Cardiac muscle cell (in vitro differentiated cells and primary cell): ENCODE data around the gene CPTP. TPM values are rescaled to one million over a fixed set of nuclear protein-coding genes. Genes with fewer than 3 reads are reported as not detected.

ENCODE experiments used
- DNase-seq, 2 donors: peaks; one replicate each; pipeline versions ENCODE4 v3.0.0 to v3.0.0-alpha.2; 2010 to 2017; ENCODE audit warnings: low read depth in 1 of 2, low spot score in 1 of 2
- H3K27ac ChIP-seq: fragments of 200-600 bp; sonication (generic); 2 replicates; pipeline ENCODE4 v1.5.1; 2016
- H3K27me3 ChIP-seq: fragments of 200-600 bp; sonication (generic); 2 replicates; pipeline ENCODE4 v1.6.0; 2016; ENCODE audit warnings: control low read depth
- H3K36me3 ChIP-seq: fragments of 200-600 bp; sonication (generic); 2 replicates; pipeline ENCODE4 v1.5.1; 2016; ENCODE audit warnings: control low read depth
- H3K4me1 ChIP-seq: fragments of 200-600 bp; sonication (generic); 2 replicates; pipeline ENCODE4 v1.8.1; 2017; ENCODE audit warnings: low read depth, mild to moderate bottlenecking, mixed run types
- H3K4me3 ChIP-seq: fragments of 200-600 bp; sonication (generic); 2 replicates; pipeline ENCODE4 v1.5.1; 2016; ENCODE audit warnings: mild to moderate bottlenecking
- H3K9me3 ChIP-seq: fragments of 200-600 bp; sonication (generic); 2 replicates; pipeline ENCODE4 v1.5.1; 2017; ENCODE audit warnings: low read depth, mild to moderate bottlenecking, control low read depth
- polyA plus RNA-seq: library from polyadenylated mRNA; unstranded; fragments of >200 nt; fragmentation: Nextera tagmentation; extraction: Ambion mirVana; gene quantifications from 2 replicates; pipeline ENCODE4 v1.2.1, GENCODE V29; 2016
- total RNA-seq: library from RNA; depleted of rRNA; stranded (reverse); fragments of >200 nt; gene quantifications from 2 replicates; pipeline ENCODE4 v1.2.3, GENCODE V29; 2016
- TF ChIP-seq, protein P1 (sequence below): IDR thresholded peaks from 2 replicates; pipeline ENCODE4 v1.5.1; 2012; ENCODE audit warnings: low read depth, mild to moderate bottlenecking, low read length

Gene CPTP
- total and polyA plus RNA-seq, 2 experiments from 2014 or later: 33.7 to 38.5 TPM

DNA sequence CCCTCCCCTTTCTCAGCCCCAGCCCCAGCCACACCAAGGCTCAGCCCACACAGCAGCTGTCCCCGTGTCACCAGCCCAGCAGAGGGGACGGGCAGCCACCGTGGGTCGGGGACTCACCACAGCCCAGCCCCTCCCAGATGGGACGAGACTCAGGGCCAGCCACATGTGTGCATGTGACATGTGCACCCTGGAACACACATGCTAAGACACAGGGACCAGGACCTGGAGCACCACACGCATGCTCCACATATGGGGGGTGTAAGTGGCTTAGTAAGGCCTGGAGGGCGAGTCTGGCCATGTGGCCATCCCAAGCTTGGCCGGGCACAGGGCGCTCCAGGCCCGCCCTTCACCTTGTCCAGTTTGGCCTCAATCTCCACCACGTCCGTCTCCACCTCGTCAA lies 20.9 kb upstream of the CPTP start:
- peaks cover 18% of the 10 kb centered on the region for H3K4me1 ChIP-seq
- H3K4me3 ChIP-seq: no peak overlapping the region
- H3K27me3 ChIP-seq: no peaks in the 10 kb centered on the region
- H3K9me3 ChIP-seq: no peaks in the 10 kb centered on the region
- H3K36me3 ChIP-seq: no peaks in the 10 kb centered on the region
- TF ChIP-seq, protein P1, sequence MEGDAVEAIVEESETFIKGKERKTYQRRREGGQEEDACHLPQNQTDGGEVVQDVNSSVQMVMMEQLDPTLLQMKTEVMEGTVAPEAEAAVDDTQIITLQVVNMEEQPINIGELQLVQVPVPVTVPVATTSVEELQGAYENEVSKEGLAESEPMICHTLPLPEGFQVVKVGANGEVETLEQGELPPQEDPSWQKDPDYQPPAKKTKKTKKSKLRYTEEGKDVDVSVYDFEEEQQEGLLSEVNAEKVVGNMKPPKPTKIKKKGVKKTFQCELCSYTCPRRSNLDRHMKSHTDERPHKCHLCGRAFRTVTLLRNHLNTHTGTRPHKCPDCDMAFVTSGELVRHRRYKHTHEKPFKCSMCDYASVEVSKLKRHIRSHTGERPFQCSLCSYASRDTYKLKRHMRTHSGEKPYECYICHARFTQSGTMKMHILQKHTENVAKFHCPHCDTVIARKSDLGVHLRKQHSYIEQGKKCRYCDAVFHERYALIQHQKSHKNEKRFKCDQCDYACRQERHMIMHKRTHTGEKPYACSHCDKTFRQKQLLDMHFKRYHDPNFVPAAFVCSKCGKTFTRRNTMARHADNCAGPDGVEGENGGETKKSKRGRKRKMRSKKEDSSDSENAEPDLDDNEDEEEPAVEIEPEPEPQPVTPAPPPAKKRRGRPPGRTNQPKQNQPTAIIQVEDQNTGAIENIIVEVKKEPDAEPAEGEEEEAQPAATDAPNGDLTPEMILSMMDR: no peak
- no peak for DNase-seq
- no peak overlapping the region for H3K27ac ChIP-seq

DNA sequence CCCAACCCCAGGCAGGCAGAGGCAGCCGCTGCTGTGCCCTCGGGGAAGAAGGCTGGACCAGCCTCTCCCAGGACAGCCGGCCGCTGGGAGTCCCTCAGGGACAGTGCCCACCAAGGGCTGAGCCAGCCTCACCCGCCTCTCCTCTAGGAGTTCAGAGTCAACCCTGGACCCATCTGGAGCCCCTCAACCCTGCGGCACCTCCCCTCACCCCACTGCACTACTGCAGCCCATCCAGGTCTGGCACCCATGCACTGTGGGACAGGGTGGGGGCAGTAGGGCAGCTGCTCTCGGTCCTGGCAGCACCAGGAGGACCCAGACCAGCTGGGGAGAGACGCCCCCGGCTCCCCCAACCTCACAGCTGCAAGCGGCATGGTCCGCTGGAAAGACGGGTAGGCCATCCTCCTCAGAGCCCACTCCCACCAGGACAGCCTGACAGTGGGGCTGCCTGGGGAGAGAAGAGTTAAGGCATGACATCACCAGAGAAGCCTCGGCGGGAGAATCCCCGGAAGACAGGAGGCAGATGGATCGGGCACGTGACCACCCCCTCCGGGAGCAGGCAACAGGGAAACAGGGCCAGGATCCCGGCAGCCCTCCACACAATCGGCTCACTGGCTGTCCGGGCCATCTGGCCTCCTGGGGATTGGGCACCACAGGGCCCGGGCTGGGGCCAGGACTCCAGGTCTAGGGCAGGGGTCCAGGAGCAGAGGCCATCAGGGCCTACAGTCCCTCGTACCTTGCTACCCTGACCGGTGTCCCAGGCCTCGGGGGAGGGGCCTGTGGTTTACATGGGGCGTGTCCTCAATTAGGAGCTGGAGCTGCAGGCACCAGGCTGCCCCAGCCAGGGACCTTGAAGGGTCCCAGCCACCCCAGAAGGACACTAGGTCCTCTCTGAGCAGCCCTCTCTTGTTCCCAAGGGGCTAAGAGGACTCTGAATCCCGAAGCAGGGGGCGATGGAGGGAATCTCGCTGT lies 20.0 kb upstream of the CPTP start:
- Histone ChIP-seq H3K4me3 (no peak overlapping the region), H3K27ac (no peak overlapping the region)
- DNase-seq: peak; percentile 66 to 81

DNA sequence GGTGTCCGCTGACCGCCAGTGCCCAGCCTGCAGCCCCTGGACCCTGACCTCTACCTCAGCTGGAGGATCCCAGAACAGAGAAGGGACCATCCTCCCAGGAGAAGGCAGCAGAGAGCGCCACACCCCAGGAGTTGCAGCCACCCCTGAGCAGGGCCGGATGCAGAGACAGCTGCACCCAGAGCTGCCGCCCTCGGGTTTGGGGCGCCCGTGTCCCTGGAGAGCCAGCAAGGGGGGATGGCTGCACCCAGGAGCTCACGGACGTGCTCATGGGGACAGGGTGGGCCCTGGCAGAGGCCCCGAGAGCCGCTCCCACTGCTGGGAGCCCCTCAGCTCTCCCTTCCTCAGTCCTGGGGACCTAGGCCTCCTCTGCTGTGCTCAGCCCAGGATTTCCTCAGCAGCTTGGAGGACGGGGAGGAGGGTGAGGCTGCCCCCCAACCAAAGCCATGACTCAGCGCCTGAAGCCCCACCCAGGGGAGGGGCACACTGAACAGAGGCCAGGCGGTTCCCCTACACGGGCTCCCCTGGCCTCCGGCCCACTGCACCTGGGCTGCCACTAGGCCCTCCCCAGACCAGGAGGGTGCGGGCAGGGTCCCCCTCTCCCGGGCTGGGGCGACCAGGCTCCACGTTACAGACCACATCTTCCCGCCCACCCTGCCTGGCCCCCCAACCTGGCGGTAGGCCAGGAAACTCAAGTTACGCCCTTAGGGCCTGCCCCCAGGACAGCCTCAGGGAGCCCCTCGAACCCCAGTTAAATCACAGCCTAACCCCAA lies 19.1 kb upstream of the CPTP start:
- Histone ChIP-seq H3K4me1 (peaks cover 18% of the 10 kb centered on the region), H3K36me3 (no peaks in the 10 kb centered on the region), H3K27me3 (no peaks in the 10 kb centered on the region), H3K27ac (peak overlapping the region; percentile 11), H3K9me3 (no peaks in the 10 kb centered on the region), H3K4me3 (no peak overlapping the region)
- TF ChIP-seq, protein P1: peak; percentile 5
- DNase-seq: peak in 1 of 2 donors; percentile 70

More for the DNA sequence above, 20.0 kb upstream of the CPTP start:
- no peaks in the 10 kb centered on the region for H3K9me3 ChIP-seq
- H3K36me3 ChIP-seq: no peaks in the 10 kb centered on the region
- TF ChIP-seq, protein P1: no peak
- no peaks in the 10 kb centered on the region for H3K27me3 ChIP-seq
- peaks cover 18% of the 10 kb centered on the region for H3K4me1 ChIP-seq

DNA sequence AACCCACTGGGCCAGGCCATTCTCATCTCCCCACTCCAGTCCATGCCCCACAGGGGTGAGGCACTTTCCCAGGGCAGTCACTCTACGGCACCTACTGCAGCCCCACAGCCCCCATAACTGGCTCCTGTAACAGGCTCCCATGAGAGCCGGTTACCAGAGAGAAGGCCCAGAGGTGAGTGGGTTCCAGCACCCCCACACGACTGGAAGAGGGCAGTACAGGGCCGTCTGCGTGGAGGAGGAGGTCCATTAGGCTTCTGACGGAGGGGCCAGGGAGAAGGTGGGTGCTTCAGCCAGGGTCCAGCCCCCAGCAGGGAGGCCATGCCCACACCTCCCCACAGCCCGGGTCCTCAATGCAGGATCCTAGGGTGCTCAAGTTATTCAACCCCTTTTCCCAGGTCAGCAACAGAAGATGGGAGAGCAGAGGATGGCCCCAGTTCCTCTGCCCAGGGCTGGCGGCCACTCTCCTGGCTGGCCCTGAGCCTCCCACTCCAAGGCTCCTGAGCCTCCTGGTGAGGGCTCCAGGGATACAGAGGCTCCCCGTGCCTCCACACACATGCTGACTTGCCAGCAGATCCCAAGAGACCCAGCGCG lies 18.4 kb upstream of the CPTP start:
- Histone ChIP-seq H3K27ac (peak overlapping the region; percentile 11), H3K27me3 (no peaks in the 10 kb centered on the region), H3K9me3 (no peaks in the 10 kb centered on the region), H3K4me3 (no peak overlapping the region), H3K4me1 (peaks cover 18% of the 10 kb centered on the region), H3K36me3 (peaks cover under 1% of the 10 kb centered on the region)
- TF ChIP-seq, protein P1: peak; percentile 13
- DNase-seq: no peak

DNA sequence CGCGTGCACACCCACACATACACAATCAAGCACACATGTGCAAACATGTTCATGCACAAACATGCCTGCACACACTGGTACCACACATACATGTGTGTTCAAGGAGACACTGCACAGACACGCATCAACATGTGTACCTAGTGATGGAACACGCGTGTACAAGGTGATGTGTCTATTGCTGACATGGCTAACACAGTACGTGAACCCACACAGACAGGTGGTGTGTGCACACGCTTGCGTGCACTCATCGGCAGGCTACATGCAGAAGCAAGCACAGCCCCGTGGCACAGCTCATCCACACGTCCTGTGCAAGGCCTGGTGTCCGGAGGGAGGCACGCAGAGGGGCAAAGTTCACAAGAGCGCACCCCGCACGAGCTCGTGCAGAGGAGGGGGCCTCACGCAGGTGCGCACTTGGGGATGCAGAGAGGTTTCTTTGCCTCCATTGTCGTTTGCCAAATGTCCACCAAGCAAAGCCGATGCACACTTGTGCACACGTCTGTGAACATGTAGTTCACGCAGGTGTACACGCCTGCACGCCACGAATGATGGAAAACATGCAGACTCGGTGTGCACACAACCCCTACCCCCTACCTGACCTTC lies 17.8 kb upstream of the CPTP start:
- Histone ChIP-seq H3K36me3 (peaks cover 6% of the 10 kb centered on the region), H3K9me3 (no peaks in the 10 kb centered on the region), H3K27me3 (no peaks in the 10 kb centered on the region), H3K27ac (no peak overlapping the region), H3K4me1 (peaks cover 18% of the 10 kb centered on the region), H3K4me3 (peak overlapping the region; percentile 90)
- TF ChIP-seq, protein P1: no peak
- DNase-seq: no peak
